Thyroid gland (tissue), 4 donors: Measurements from ENCODE around the gene CD1D.

Experiments
- CTCF ChIP-seq, 6 experiments: fragments of 200-600 bp in 3 of 6; fragments of 450-650 bp in 3 of 6; sonication (generic) in 3 of 6; IDR thresholded peaks; one replicate each; pipeline ENCODE4 v1.5.1; 2016 to 2019; ENCODE audit warnings: antibody characterized with exemption in 6 of 6, mild to moderate bottlenecking in 2 of 6, inconsistent platforms in 1 of 6, moderate library complexity in 1 of 6
- POLR2A ChIP-seq, 2 donors: fragments of 450-650 bp; IDR thresholded peaks; one replicate each; pipeline ENCODE4 v1.6.1; 2017; ENCODE audit warnings: antibody characterized with exemption in 2 of 2, mild to moderate bottlenecking in 2 of 2, moderate library complexity in 1 of 2

DNA sequence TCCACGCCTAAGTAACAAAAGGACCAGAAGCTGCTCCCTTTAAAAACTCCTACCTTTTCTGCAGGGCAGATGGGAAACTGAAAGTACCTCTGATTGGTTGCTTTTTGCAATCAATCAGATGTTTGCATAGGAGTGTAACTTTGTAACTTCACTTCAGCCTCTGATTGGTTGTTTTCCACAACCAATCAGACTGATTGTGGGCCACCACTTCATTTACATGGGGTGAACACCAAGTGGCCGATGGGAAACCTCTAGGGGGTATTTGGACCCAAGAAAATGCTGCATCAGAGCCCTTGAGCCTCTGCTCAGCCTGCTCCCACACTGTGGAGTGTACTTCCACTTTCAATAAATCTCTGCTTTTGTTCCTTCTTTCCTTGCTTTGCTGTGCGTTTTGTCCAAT, 32.8 kb upstream of the CD1D start:
- no peak for TF ChIP-seq CTCF (IDR thresholded peaks at IDR 0.05)
- TF ChIP-seq POLR2A (IDR thresholded peaks at IDR 0.05) = no peak
